ENCODE results near the gene FGF12.

The FGF12 gene

DNA sequence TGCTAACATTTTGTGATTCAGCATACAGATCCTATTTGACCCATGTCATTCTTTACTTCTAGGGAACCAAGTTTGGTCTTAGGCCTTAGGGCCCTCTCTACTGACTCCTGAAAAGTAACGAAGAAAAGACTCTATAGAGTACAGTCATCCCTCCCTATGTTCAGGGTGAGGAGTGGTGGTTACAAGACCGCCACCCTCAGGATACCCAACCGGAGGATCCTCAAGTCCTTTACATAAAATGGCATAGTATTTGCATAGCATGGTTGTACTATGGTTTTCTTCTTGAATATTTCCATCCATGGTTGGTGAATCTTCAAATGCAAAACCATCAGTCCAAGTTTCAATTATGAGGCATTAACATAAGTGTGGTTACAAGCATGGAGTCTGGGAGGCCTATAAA, 327.6 kb downstream of the FGF12 start:
- DNase-seq = no peak
- in situ Hi-C loops (cut with HindIII; ENCODE audit: low pct_ligation_motif_present, low pct_unique_long_range_greater_than_20kb, low sequenced_read_pairs) = no loop called here

DNA sequence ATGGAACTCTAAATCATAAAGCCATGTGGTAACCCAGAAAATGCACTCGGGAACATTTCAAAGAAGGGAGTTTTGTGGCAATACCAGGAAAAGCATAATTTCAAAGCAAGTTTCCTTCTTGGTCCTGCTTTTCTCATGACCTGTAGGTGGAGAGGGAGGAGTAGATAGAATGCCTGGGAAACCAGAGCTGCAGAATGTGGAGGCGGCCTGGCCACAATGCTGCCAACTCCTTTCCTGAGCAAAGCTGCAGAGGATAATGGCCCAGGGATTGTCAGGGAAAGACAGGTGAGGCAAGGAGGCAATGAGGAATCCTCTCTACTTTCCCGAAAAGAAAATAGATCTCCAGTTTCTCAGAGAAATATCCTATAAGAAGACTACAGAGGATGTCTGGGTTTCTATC, 330.3 kb downstream of the FGF12 start:
- DNase-seq = no peak
- in situ Hi-C loops (cut with HindIII; ENCODE audit: low pct_ligation_motif_present, low pct_unique_long_range_greater_than_20kb, low sequenced_read_pairs) = no loop called here

DNA sequence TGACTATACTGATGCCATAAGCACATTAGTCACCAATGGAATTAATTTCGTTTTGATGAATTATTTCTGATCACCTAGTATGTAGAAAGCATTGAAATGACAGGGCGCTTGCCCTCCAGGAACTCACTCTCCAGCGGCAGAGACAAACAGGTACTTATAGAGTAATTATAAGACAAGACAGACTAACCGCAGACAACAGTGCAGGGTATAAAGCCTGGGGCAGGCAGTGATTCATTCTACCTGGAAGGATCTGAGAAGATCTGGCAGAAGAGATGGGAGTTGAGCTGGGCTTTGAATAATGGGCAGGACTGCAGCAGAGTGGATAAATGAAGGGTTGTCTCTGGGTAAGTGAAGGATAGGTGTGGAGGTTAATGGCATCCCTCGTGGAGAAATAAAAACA, 331.8 kb downstream of the FGF12 start:
- no peak for DNase-seq
- in situ Hi-C loops (cut with HindIII; ENCODE audit: low pct_ligation_motif_present, low pct_unique_long_range_greater_than_20kb, low sequenced_read_pairs) = no loop called here

DNA sequence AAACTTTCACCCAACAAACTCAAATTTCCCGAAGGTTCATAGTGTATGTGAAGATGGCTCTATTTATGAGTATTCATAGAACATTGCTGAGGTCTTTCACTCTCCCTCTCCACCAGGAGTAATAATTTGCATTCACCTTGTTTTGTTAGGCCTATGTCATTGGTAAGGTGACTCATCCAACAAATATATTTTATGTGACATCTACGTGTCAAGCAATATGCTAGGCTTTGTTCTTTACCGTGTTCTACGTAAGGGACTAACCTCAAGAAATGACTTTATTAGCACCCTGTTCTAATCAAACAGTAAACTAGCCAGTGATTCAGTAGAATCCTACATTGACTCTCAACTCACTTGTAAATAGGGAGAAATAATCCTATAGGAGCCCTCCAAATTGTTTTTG, 334.4 kb downstream of the FGF12 start:
- DNase-seq = no peak
- in situ Hi-C loops (cut with HindIII; ENCODE audit: low pct_ligation_motif_present, low pct_unique_long_range_greater_than_20kb, low sequenced_read_pairs) = no loop called here

DNA sequence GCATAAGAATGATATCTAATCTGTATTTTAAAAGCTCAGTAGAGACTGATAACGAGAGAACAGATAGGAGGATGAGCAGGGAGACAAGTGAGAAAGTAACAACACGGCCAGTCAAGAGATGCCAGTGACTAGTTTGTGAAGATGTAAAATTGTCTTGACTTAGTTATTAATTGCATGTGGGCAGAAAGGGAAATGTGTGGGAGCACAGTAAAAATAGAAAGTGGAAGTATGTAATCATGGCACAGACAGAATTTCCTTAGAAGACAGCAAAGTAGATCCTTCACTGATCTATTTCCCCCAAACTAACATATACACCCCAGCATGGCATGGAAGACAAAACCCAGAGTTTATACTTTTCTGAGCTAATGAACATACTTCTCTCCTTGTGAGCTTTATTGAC, 344.5 kb downstream of the FGF12 start:
- in situ Hi-C loops (cut with HindIII; ENCODE audit: low pct_ligation_motif_present, low pct_unique_long_range_greater_than_20kb, low sequenced_read_pairs) = no loop called here
- DNase-seq = no peak

DNA sequence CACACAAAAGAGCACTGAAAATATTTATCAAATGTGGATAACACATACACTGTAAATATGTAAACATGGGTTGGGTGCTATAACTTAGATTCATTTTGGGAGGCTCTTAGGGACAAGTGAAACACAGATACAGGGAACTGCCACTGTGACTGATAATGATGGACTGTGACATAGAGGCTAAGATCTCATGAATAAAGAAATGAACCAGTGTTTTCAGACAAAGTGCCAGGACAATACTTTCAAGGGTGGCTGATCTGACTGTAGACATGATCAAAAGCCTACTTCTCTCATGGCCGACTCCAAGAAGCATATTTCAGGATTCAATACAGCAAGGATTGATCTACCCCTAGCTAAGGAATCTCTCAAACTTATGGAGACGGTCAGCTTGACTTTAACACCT, 353.8 kb downstream of the FGF12 start:
- no peak for DNase-seq

DNA sequence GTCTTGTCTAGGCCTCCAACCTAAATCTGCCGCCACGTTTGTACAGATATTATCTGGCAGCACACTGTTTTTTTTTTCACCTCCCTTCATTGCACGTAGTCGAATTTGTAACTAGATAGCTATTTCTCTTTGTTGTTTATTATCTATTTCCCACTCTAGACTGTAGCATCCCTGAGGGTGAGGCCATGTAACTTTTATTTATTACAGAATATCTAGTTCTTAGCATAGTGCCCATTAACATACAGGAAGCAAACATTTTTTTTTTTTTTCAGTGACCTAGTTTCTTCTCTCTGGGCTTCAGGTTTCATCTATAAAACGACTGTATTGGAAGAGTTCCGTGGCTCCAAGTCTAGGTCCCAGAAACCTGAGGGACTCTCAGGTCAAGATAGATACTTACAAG, 354.3 kb downstream of the FGF12 start:
- DNase-seq = no peak
- in situ Hi-C loops (cut with HindIII; ENCODE audit: low pct_ligation_motif_present, low pct_unique_long_range_greater_than_20kb, low sequenced_read_pairs) = no loop called here

More for the DNA sequence above, 353.8 kb downstream of the FGF12 start:
- in situ Hi-C loops (cut with HindIII; ENCODE audit: low pct_ligation_motif_present, low pct_unique_long_range_greater_than_20kb, low sequenced_read_pairs) = no loop called here

DNA sequence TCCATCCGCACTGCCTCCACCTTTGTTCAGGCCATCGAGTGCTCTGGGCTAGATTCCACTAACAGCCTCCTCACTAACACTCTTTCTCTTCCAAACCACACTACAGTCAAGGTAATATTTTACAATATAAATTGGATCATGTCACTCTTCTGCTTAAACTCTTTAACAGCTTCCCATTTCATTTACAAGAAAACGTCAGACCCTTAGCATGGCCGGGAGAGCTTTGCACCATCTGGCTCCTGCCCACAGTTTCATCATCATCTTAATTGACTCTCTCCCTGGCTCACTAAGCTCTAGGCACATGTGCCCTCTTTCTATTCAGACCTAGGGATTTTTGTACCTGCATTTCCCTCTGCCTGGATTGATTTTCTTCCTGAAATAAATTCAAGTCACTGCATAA, 354.7 kb downstream of the FGF12 start:
- DNase-seq = no peak
- in situ Hi-C loops (cut with HindIII; ENCODE audit: low pct_ligation_motif_present, low pct_unique_long_range_greater_than_20kb, low sequenced_read_pairs) = no loop called here

DNA sequence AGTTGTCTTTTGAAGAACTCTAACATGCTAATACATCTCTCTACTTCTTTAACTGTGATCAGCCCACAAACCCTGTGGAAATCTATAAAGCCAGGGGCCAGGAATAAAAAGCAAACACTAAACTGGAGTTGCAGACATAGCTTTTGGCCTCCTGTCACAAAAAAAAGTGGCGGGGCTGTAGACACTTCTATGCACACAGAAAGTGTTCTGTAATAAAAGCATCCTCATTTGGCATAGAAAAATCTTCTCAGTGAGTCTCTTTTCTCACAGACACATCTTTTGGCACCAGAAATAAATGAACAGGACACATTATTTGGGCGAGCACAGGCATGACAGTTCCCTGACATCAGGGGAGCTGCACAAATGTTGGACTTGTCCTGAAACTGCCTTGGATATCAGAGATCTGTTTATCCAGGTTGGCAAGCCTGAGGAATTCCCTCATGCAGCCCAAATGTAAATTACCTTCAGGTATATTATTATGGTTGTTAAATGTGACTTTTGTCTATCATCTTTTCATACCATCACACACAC, 355.4 kb downstream of the FGF12 start:
- DNase-seq = no peak
- in situ Hi-C loops (cut with HindIII; ENCODE audit: low pct_ligation_motif_present, low pct_unique_long_range_greater_than_20kb, low sequenced_read_pairs) = no loop called here

DNA sequence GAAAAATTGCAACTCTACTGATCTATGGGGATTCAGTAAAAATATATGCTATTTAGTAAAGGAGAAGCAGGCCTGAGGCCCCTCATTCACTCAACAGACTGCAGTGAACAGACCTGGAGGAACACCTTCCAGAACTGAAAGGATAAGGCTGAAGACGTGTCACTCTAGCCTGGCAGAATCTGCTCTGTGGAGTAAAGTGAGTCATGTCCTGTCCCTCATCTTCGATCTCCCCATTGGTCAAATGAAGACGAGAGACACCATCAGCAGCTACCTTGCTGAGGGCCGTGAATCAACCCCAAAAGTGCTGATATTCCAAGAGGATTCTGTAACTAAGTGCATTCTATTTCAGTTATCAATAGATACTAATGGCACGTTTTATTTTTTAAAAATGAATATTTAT, 359.7 kb downstream of the FGF12 start:
- in situ Hi-C loops (cut with HindIII; ENCODE audit: low pct_ligation_motif_present, low pct_unique_long_range_greater_than_20kb, low sequenced_read_pairs) = no loop called here
- no peak for DNase-seq

DNA sequence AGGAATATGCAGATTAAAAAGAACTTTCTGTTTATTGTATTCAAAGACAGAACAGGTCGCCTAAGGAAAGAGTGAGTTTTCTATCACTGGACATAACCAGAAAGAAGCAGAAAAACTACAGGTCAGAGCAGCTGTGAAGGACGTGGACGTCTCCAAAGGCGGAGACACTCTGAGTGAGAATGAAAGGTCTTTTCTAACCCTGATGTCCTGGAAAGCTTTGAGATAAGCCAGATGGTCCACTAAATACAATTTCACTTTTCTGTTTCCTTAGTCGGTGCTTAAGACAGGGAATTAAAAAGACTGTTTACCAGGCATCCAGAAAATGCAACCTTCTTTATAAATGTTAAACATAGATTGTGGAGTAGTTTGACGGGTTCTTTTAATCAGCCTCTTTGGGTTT, 360.4 kb downstream of the FGF12 start:
- no peak for DNase-seq
- in situ Hi-C loops (cut with HindIII; ENCODE audit: low pct_ligation_motif_present, low pct_unique_long_range_greater_than_20kb, low sequenced_read_pairs) = no loop called here

DNA sequence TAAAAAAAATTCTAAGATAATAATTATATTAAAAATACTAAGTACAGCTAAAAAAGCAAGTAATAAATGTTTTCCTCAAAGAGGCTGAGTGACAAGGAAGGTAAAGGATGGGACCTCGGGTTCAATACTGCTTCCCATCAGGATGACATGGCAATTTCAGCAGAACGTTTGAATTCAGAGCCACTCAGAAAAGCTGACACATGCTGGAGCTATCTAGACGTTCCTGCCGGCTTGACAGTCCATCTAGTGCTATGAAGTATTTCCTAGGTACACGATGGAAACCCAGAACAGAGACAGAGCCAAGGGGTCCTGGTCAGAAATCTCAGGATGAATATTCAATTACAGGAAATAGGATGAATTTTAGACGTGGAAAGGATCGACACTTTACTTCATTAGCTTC, 361.8 kb downstream of the FGF12 start:
- DNase-seq = no peak
- in situ Hi-C loops (cut with HindIII; ENCODE audit: low pct_ligation_motif_present, low pct_unique_long_range_greater_than_20kb, low sequenced_read_pairs) = no loop called here

DNA sequence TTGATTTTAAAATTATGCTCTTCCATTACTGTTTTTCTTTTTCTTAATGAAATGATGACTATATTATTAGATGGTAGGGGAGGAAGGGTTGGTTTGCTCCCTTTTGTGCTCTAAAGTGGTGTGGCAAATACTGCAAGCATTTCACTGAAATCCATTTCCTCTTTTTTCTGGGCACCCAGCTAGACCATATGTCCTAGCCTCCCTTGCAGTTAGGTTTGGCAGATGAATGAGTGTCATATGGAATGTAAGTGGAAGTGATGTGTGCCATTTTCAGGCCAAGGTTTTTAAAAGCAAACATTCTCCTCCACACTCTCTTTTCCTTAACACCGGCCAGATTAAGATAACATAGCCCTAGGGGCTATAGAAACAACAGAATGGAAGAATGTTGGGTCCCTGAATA, 363.0 kb downstream of the FGF12 start:
- DNase-seq = no peak
- in situ Hi-C loops (cut with HindIII; ENCODE audit: low pct_ligation_motif_present, low pct_unique_long_range_greater_than_20kb, low sequenced_read_pairs) = no loop called here

DNA sequence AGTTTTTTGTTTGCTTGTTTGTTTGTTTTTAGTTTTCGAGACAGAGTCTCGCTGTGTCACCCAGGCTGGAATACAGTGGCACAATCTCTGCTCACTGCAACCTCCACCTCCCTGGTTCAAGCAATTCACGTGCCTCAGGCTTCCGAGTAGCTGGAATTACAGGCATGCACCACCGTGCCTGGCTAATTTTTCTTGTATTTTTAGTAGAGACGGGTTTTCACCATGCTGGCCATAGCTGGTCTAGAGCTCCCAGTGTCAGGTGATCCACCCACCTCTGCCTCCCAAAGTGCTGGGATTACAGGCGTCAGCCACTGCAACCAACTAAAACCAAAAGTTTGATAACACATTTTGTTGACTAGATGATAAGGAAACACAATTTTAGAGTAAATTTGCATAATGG, 372.7 kb downstream of the FGF12 start:
- in situ Hi-C loops (cut with HindIII; ENCODE audit: low pct_ligation_motif_present, low pct_unique_long_range_greater_than_20kb, low sequenced_read_pairs) = no loop called here
- DNase-seq = no peak

DNA sequence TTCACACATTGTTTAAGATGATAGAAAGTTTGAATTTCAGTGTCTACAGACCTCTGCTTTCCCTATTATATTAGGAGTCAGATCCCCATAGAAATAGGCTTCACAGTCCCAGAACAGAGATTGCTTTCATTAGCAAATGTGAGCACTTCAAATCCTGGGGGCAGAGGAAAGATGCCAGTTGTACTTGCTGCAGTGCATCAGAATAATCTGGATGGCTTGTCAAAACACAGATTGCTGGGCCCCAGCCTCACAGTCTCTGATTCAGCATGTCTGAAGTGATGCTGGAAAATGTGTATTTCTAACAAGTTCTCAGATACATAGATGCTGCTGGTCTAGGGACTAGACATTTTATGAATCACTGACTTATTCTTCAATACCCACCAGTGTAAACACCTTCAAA, 375.2 kb downstream of the FGF12 start:
- in situ Hi-C loops (cut with HindIII; ENCODE audit: low pct_ligation_motif_present, low pct_unique_long_range_greater_than_20kb, low sequenced_read_pairs) = no loop called here
- no peak for DNase-seq

DNA sequence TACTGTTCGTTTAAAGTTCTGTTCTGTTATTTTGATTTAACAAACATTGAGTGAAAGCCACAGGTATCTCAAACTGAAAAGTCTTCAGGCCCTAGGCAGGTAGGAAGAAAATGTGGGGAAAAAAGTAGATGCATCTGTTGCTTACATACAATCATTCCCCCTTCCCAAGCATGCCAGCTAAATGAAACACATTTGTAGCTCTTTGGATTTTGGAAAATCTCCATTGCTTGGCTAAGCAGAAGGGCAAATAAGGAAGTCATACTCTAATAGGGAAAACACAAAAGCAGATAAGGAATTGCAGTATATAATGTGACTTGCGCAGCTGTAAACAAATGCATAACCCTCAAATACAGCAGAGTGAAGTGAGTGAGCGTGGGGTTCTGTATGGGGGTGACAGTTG, 375.9 kb downstream of the FGF12 start:
- in situ Hi-C loops (cut with HindIII; ENCODE audit: low pct_ligation_motif_present, low pct_unique_long_range_greater_than_20kb, low sequenced_read_pairs) = no loop called here
- no peak for DNase-seq

DNA sequence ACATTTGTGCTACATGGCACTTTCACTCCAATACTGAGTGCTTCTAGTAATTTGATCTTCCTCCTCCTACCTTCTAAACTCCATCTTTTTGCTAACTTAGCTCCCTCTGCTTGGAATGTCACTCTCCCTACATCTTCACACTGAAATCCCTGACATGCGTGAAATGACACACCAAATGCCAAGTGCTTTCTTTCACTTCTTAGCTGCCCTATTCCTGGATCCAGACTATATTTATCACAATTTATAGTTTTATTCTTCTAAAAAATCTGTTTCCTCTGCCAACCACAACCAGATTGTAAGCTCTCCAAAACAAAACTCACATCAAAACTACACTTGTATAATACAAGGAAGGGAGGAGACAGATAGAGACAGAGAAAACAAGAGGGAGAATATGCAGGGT, 387.3 kb downstream of the FGF12 start:
- no peak for DNase-seq
- in situ Hi-C loops (cut with HindIII; ENCODE audit: low pct_ligation_motif_present, low pct_unique_long_range_greater_than_20kb, low sequenced_read_pairs) = no loop called here

DNA sequence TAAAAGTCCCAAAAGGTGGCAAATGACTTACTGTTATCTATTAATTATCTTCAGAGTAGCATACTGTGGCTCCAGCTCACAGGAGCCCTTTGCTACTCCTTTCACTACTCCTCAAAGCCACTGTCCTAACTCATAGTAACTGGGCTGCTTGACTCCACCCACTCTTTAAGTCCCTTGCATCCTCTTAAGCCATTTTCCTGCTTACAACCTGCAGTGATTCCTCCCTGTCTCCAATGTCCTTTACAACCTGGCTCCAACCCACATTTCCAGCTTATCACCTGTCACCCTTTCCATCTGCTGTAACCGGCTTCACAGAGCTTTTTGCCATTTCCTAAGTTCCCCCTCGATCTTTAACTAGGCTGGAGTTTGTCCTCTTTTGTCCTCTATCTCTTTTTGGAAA, 388.1 kb downstream of the FGF12 start:
- no peak for DNase-seq
- in situ Hi-C loops (cut with HindIII; ENCODE audit: low pct_ligation_motif_present, low pct_unique_long_range_greater_than_20kb, low sequenced_read_pairs) = no loop called here

DNA sequence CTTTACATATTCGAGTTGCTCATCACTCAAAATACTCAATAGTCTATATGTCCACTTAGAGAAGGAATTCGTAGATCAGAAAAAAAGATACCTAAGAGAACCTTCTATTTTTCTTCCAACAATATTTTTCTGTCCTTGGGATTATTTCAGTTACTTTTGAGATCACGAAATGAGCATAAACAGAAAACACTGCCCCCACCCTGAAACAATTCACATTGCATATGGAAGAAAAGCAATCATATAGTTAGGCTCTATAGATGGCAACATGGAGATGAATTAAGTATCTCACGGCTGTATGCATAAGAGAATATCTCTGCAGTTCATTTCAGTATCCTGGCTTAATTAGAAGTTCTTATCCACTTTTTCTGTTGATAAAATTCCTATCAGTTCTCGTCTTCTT, 391.1 kb downstream of the FGF12 start:
- in situ Hi-C loops (cut with HindIII; ENCODE audit: low pct_ligation_motif_present, low pct_unique_long_range_greater_than_20kb, low sequenced_read_pairs) = no loop called here
- DNase-seq = no peak

DNA sequence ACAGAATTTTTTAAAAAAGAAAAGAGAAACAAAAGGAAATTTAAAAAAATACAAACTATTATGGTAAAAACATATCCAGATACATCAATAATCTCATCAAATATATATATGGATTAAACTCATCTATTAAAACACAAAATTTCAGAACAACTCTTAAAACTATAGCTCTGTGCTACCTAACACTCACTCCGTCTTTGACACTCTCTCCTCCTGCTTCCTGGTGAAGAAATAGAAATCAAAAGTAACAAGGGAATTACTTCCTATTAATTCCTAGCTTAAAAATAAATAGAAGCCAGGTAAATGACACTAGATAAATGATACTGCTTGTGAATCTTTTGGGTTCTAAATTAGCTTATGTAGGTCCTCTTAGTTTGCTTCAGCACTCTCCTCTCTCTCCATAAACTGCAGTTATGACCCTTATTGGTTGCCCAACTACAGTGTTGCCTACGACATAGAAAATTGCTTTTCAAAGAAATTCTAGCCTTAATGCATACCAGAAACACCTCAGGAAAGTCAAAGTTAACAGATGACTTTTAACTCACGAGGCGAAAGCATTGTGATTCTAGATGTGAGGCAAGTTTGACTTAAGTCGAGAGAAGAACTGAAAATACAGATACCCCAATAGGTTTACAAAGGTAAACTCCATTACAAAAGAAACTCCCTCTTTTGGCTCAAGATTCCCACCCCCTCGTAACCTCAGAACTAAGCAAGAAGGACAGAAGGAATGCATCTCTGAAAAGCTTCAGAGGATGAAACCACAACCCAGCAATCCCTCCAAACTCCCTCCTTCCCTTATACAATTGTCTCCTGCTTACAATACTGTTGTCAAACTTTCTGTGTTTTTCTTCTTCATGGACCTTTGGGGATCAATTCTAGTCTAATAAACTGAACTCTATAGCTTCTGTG, 394.7 kb downstream of the FGF12 start:
- in situ Hi-C loops (cut with HindIII; ENCODE audit: low pct_ligation_motif_present, low pct_unique_long_range_greater_than_20kb, low sequenced_read_pairs) = no loop called here
- no peak for DNase-seq
